Heart left ventricle (tissue), 16 donors: ENCODE results near the gene CD33. TPM values are rescaled to one million over a fixed set of nuclear protein-coding genes. Genes with fewer than 3 reads are reported as not detected.
A peak's percentile ranks its signal among the peaks of the same experiment; 100 is the strongest.

Source experiments
- ATAC-seq, 4 donors: fragments of 200-7000 bp; cut with Tn5 transposase; one replicate each; pipeline ENCODE4 v1.9.1; 2020 to 2022; ENCODE audit warnings: moderate library complexity in 4 of 4, mild to moderate bottlenecking in 3 of 4, moderate number of reproducible peaks in 1 of 4
- DNase-seq, 5 donors: peaks; one replicate each; pipeline ENCODE4 v3.0.0-alpha.2; 2020
- H3K27ac ChIP-seq, 12 donors: fragments of 200-600 bp; sonication (generic) in 4 of 12; one replicate each; pipeline versions ENCODE4 v1.5.0 to v1.8.0; 2016 to 2022; ENCODE audit warnings: mild to moderate bottlenecking in 2 of 12
- H3K27me3 ChIP-seq, 9 donors: fragments of 200-600 bp; sonication (generic) in 2 of 9; one replicate each; pipeline versions ENCODE4 v1.5.1 to v1.8.0; 2016 to 2022; ENCODE audit warnings: mild to moderate bottlenecking in 3 of 9
- H3K36me3 ChIP-seq, 9 donors: fragments of 200-600 bp; sonication (generic) in 2 of 9; one replicate each; pipeline versions ENCODE4 v1.5.0 to v1.8.0; 2018 to 2022; ENCODE audit warnings: mild to moderate bottlenecking in 2 of 9
- H3K4me1 ChIP-seq, 12 donors: fragments of 200-600 bp; sonication (generic) in 4 of 12; one replicate each; pipeline versions ENCODE4 v1.5.0 to v1.8.0; 2016 to 2022; ENCODE audit warnings: mild to moderate bottlenecking in 3 of 12
- H3K4me3 ChIP-seq, 12 donors: fragments of 200-600 bp; sonication (generic) in 4 of 12; one replicate each; pipeline versions ENCODE4 v1.5.0 to v1.8.0; 2017 to 2022; ENCODE audit warnings: mild to moderate bottlenecking in 9 of 12, moderate library complexity in 4 of 12
- H3K9me3 ChIP-seq, 12 donors: fragments of 200-600 bp; sonication (generic) in 4 of 12; one replicate each; pipeline versions ENCODE4 v1.5.0 to v1.8.0; 2016 to 2022; ENCODE audit warnings: mild to moderate bottlenecking in 1 of 12
- POLR2A ChIP-seq, 2 donors: fragments of 450-650 bp; IDR thresholded peaks; one replicate each; pipeline ENCODE4 v1.6.1; 2017; ENCODE audit warnings: antibody characterized with exemption in 2 of 2, mild to moderate bottlenecking in 2 of 2, moderate library complexity in 2 of 2
- WGBS, 4 donors: extraction: QIAGEN DNeasy Blood & Tissue Kit in 2 of 4; methylation state at CpG; one replicate each; pipeline versions ENCODE4 v1.1.5 to v1.1.7; 2013 to 2018; 5-methylcytosine and 5-hydroxymethylcytosine counted together
- intact Hi-C, 10 donors: fragments of 100-400 bp; cut with DNase I; formaldehyde crosslinking; loops; one replicate each; pipeline versions ENCODE4 v1.11.1 to v1.14.2; 2022
- polyA plus RNA-seq, 2 donors: library from polyadenylated mRNA; stranded (reverse); fragments of 200-250 nt; gene quantifications; one replicate each; pipeline ENCODE4 v1.2.3, GENCODE V29; 2013
- total RNA-seq, 9 donors: library from RNA; depleted of rRNA in 2 of 9; stranded (reverse); fragments of >200 nt in 2 of 9; fragmentation: NEBNext Ultra II Directional in 3 of 9; extraction: Animal tissue kit (Norgen Biotek cat#: 25700) in 3 of 9; gene quantifications; one replicate each; pipeline versions ENCODE4 v1.1.0 to v1.2.4, GENCODE V29; 2016 to 2023
- TF ChIP-seq, protein P1 (sequence below), 12 donors: fragments of 200-600 bp; sonication (generic) in 4 of 12; IDR thresholded peaks; one replicate each; pipeline versions ENCODE4 v1.5.0 to v1.8.0; 2018 to 2022; ENCODE audit warnings: antibody characterized with exemption in 12 of 12, mild to moderate bottlenecking in 5 of 12
- donor health status: ischemic (EF 13 %, LVEDD 7.1; RV severe dilation, severe dysfunction).
- donor health status: healthy with polysubstance abuse.
- donor health status: DM: no; HTN: yes; CAD: no.
- donor health status: DM: no; HTN: no; CAD: no.
- donor health status: ischemic (EF 25% LVEDD 6.9; RV normal size, moderate dysfunction).
- donor health status: ischemic (EF 25% LVEDD 5.7; RV mildly dilated, moderate dysfunction).
- donor health status: healthy.
- donor health status: DM: yes; HTN: yes; CAD: no.
- donor health status: ischemic (EF 35%, LVEDD 5.7; RV mildly dilated, moderate dysfunction).
- donor health status: nonischemic (EF 11% LVEDD 7.7; RV severe dilation, severe dysfunction).
- donor health status: DM: yes; HTN: yes; CAD: no.
- donor health status: PGD.
- donor health status: ischemic (EF 29% LVEDD 5.4; RV normal size, mild dysfunction).
- donor health status: nonischemic (EF 23%, LVEDD 6.1; RV moderate dilation, normal function).

Gene CD33
- total and polyA plus RNA-seq, 11 donors: 1.1 to 46.6 (median 2.9) TPM

GRCh38 chr19:51226067-51226466 is 1.2 kb downstream of the CD33 start:
- H3K4me3 ChIP-seq: peak overlapping the region in 7 of 12 donors; percentile 3 to 59 (median 35)

DNA sequence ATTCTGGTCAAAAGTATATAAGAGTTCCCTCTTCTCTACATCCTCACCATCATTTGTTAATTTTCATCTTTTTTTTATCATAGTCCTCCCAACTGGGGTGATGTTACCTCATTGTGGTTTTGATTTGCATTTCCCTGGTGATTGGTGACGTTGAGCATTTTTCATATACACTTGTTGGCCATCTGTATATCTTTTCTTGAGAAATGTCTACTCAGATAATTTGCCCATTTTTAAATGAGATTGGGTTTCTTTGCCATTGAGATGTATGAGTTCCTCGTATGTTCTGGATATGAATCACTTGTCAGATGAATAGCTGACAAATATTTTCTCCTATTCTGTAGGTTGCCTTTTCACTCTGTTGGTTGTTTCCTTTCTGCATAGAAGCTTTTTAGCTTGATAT is 2.4 kb downstream of the CD33 start:
- Histone ChIP-seq H3K27me3 (peaks cover 0 to 6% (median 0%) of the 10 kb centered on the region in 9 donors), H3K27ac (no peak overlapping the region), H3K4me3 (no peak overlapping the region), H3K9me3 (peaks cover 0 to 6% (median 0%) of the 10 kb centered on the region in 12 donors), H3K36me3 (no peaks in the 10 kb centered on the region), H3K4me1 (peaks cover 0 to 18% (median 0%) of the 10 kb centered on the region in 12 donors)
- ATAC-seq: no peak
- TF ChIP-seq, protein P1, sequence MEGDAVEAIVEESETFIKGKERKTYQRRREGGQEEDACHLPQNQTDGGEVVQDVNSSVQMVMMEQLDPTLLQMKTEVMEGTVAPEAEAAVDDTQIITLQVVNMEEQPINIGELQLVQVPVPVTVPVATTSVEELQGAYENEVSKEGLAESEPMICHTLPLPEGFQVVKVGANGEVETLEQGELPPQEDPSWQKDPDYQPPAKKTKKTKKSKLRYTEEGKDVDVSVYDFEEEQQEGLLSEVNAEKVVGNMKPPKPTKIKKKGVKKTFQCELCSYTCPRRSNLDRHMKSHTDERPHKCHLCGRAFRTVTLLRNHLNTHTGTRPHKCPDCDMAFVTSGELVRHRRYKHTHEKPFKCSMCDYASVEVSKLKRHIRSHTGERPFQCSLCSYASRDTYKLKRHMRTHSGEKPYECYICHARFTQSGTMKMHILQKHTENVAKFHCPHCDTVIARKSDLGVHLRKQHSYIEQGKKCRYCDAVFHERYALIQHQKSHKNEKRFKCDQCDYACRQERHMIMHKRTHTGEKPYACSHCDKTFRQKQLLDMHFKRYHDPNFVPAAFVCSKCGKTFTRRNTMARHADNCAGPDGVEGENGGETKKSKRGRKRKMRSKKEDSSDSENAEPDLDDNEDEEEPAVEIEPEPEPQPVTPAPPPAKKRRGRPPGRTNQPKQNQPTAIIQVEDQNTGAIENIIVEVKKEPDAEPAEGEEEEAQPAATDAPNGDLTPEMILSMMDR (IDR thresholded peaks at IDR 0.05): no peak
- no peak for TF ChIP-seq POLR2A (IDR thresholded peaks at IDR 0.05)
- WGBS, 4 donors: 65 to 71% (median 67%) methylated on average over 2 of the region's 2 CpGs
- no peak for DNase-seq
- intact Hi-C loops: no loop called here

More at GRCh38 chr19:51226067-51226466, 1.2 kb downstream of the CD33 start:
- WGBS, 4 donors: 35 to 72% (median 53%) methylated on average over 3 of the region's 3 CpGs
- Histone ChIP-seq H3K4me1 (peaks cover 0 to 18% (median 0%) of the 10 kb centered on the region in 12 donors), H3K27ac (peak overlapping the region in 1 of 12 donors; percentile 75), H3K9me3 (peaks cover 0 to 3% (median 0%) of the 10 kb centered on the region in 12 donors), H3K36me3 (no peaks in the 10 kb centered on the region), H3K27me3 (peaks cover 0 to 9% (median 0%) of the 10 kb centered on the region in 9 donors)
- ATAC-seq: no peak
- no peak for DNase-seq
- TF ChIP-seq POLR2A (IDR thresholded peaks at IDR 0.05): no peak
- TF ChIP-seq, protein P1 (IDR thresholded peaks at IDR 0.05): no peak
- intact Hi-C loops: no loop called here

- no peak for ATAC-seq
- H3K27ac ChIP-seq: no peak overlapping the region
- DNase-seq: no peak
- intact Hi-C loops: no loop called here
- no peak for TF ChIP-seq POLR2A (IDR thresholded peaks at IDR 0.05)
- TF ChIP-seq, protein P1 (IDR thresholded peaks at IDR 0.05): no peak
- peaks cover 0 to 13% (median 0%) of the 10 kb centered on the region in 9 donors for H3K27me3 ChIP-seq
- H3K4me1 ChIP-seq: peaks cover 0 to 18% (median 0%) of the 10 kb centered on the region in 12 donors
- no peaks in the 10 kb centered on the region for H3K36me3 ChIP-seq
- H3K9me3 ChIP-seq: peaks cover 0 to 9% (median 0%) of the 10 kb centered on the region in 12 donors
- WGBS, 4 donors: 89 to 94% (median 90%) methylated on average over 2 of the region's 2 CpGs
- no peak overlapping the region for H3K4me3 ChIP-seq
These were observed 3.1 kb downstream of the CD33 start for GRCh38 chr19:51227966-51228365.

DNA sequence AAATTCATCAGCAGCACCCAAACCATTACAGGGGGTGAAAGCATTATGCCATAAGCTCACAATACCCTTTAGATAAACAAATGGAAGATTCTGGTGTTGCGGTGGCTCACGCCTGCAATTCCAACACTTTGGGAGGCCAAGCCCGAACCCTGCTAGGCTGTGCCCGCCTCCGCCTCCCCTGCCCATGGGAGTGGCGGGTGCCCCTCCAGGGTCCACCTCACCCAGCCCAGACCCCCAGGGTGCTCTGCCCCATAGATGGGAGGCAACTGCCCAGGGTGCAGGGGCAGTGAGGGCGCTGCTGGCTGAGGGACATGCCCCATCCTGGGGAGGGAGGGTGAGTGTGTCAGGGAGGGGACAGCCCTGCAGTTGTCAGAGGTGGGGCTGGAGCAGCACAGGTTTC is 16.0 kb downstream of the CD33 start:
- WGBS, 4 donors: 86 to 90% (median 89%) methylated on average over 3 to 7 of the region's 7 CpGs
- Histone ChIP-seq H3K27ac (no peak overlapping the region), H3K9me3 (no peaks in the 10 kb centered on the region), H3K4me1 (peaks cover 0 to 35% (median 0%) of the 10 kb centered on the region in 12 donors), H3K36me3 (peaks cover 0 to 32% (median 0%) of the 10 kb centered on the region in 9 donors), H3K27me3 (peaks cover 0 to 10% (median 0%) of the 10 kb centered on the region in 9 donors), H3K4me3 (no peak overlapping the region)
- ATAC-seq (peak in 1 of 4 donors; percentile 15), DNase-seq (no peak)
- TF ChIP-seq, protein P1 (IDR thresholded peaks at IDR 0.05): no peak
- no peak for TF ChIP-seq POLR2A (IDR thresholded peaks at IDR 0.05)
- intact Hi-C loops: no loop called here
